ENCODE results near the gene FSIP2.

GRCh38 chr2:185811580-185811979 is 73.0 kb downstream of the FSIP2 start:
- TF ChIP-seq, protein P1, sequence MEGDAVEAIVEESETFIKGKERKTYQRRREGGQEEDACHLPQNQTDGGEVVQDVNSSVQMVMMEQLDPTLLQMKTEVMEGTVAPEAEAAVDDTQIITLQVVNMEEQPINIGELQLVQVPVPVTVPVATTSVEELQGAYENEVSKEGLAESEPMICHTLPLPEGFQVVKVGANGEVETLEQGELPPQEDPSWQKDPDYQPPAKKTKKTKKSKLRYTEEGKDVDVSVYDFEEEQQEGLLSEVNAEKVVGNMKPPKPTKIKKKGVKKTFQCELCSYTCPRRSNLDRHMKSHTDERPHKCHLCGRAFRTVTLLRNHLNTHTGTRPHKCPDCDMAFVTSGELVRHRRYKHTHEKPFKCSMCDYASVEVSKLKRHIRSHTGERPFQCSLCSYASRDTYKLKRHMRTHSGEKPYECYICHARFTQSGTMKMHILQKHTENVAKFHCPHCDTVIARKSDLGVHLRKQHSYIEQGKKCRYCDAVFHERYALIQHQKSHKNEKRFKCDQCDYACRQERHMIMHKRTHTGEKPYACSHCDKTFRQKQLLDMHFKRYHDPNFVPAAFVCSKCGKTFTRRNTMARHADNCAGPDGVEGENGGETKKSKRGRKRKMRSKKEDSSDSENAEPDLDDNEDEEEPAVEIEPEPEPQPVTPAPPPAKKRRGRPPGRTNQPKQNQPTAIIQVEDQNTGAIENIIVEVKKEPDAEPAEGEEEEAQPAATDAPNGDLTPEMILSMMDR (IDR thresholded peaks at IDR 0.05), result no peak
- TF ChIP-seq ZFX (IDR thresholded peaks at IDR 0.05; ENCODE audit: borderline replicate concordance), result no peak

Measured in 22Rv1 (cell line).